Calu3 (cell line): ENCODE measurements around the gene NKIRAS2. TPM values are rescaled to one million over a fixed set of nuclear protein-coding genes. Genes with fewer than 3 reads are reported as not detected.

Experiments
- BruUV-seq: library from RNA; stranded (reverse); fragments of 400-500 nt; replicated peaks from 2 replicates; lab custom pipeline; 2021; lab: Mats Ljungman, UMichigan
- CTCF ChIA-PET: fragments of 300-600 bp; sonication (Branson Sonifier 250); formaldehyde crosslinking; loops from one replicate; lab custom pipeline; 2022; ENCODE audit warnings: antibody characterized with exemption; lab: Charles Lee
- DNase-seq: peaks from one replicate; pipeline ENCODE4 v3.0.0; 2022
- H3K27ac Mint-ChIP-seq: one replicate; pipeline ENCODE4 v1.8.0; 2022; ENCODE audit warnings: mixed read lengths; ENCODE audit not compliant: unreplicated experiment
- H3K27me3 Mint-ChIP-seq: one replicate; pipeline ENCODE4 v1.8.0; 2022; ENCODE audit warnings: mixed read lengths; ENCODE audit not compliant: unreplicated experiment
- H3K36me3 Mint-ChIP-seq: one replicate; pipeline ENCODE4 v1.8.0; 2022; ENCODE audit warnings: mild to moderate bottlenecking, moderate library complexity, mixed read lengths; ENCODE audit not compliant: insufficient read depth, unreplicated experiment
- H3K4me1 Mint-ChIP-seq: one replicate; pipeline ENCODE4 v1.8.0; 2022; ENCODE audit warnings: mild to moderate bottlenecking, low read depth, mixed read lengths; ENCODE audit not compliant: unreplicated experiment
- H3K4me3 Mint-ChIP-seq: one replicate; pipeline ENCODE4 v1.8.0; 2022; ENCODE audit warnings: mild to moderate bottlenecking, low read depth, moderate library complexity, mixed read lengths; ENCODE audit not compliant: unreplicated experiment
- H3K9me3 Mint-ChIP-seq: one replicate; pipeline ENCODE4 v1.8.0; 2022; ENCODE audit warnings: low read depth, mixed read lengths; ENCODE audit not compliant: unreplicated experiment
- intact Hi-C: fragments of 100-400 bp; cut with micrococcal nuclease; formaldehyde crosslinking; loops from one replicate; pipeline ENCODE4 v1.10.0; 2022; ENCODE audit not compliant: unreplicated experiment
- total RNA-seq: library from RNA; stranded (reverse); gene quantifications from 2 replicates; pipeline ENCODE4 v1.2.3, GENCODE V29; 2022
- TF ChIP-seq, protein P1 (sequence below): fragments of 200-600 bp; IDR thresholded peaks from one replicate; pipeline ENCODE4 v1.8.0; 2022; ENCODE audit warnings: antibody characterized with exemption; ENCODE audit not compliant: unreplicated experiment

Gene NKIRAS2
- total RNA-seq, 1 experiment from 2014 or later = 55.7 TPM

DNA sequence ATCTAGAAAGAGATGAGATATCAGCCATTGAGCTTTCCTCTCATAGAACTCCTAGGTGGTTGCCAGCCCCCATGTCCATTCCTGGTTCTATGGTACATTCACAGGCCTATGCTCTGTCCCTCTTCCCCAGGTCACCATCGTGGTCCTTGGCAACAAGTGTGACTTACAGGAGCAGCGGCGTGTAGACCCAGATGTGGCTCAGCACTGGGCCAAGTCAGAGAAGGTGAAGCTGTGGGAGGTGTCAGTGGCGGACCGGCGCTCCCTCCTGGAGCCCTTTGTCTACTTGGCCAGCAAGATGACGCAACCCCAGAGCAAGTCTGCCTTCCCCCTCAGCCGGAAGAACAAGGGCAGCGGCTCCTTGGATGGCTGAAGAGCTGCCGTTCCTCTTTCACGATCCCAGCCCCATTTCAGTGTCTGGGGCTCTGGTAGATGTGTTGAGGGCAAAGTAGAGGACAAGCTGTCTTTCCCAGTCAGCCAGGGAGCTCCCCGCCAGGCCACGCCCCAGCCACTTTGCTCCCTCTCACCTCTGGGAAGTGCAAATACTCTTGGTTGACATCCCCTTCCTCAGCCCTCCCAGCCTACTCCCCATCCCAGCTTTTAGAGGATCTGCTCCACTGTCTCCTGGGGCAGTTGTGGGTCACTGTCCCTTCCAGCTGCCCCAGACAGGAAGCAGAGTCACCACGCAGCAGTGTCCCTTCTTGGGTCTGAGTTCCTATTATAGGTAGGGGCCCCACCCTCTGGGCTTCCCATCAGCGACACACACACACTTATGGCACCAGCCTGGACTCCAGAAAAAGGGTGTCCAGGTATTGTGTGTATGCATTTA lies 3.8 kb downstream of the NKIRAS2 start:
- TF ChIP-seq, protein P1, sequence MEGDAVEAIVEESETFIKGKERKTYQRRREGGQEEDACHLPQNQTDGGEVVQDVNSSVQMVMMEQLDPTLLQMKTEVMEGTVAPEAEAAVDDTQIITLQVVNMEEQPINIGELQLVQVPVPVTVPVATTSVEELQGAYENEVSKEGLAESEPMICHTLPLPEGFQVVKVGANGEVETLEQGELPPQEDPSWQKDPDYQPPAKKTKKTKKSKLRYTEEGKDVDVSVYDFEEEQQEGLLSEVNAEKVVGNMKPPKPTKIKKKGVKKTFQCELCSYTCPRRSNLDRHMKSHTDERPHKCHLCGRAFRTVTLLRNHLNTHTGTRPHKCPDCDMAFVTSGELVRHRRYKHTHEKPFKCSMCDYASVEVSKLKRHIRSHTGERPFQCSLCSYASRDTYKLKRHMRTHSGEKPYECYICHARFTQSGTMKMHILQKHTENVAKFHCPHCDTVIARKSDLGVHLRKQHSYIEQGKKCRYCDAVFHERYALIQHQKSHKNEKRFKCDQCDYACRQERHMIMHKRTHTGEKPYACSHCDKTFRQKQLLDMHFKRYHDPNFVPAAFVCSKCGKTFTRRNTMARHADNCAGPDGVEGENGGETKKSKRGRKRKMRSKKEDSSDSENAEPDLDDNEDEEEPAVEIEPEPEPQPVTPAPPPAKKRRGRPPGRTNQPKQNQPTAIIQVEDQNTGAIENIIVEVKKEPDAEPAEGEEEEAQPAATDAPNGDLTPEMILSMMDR = no peak
- Mint-ChIP-seq H3K4me3 (no peak overlapping the region), H3K27me3 (no peaks in the 10 kb centered on the region), H3K4me1 (peaks cover 66% of the 10 kb centered on the region), H3K27ac (peak overlapping the region; percentile 87), H3K36me3 (peaks cover 72% of the 10 kb centered on the region), H3K9me3 (peaks cover 3% of the 10 kb centered on the region)
- CTCF ChIA-PET = interaction anchor here (0.7 to 3.0 kb wide), 5 partner anchors 11 to 1295 kb away, joined by 3 to 15 read pairs (median 3); no protein-coding TSS in a partner anchor
- no peak for DNase-seq
- intact Hi-C loops = loop anchor here (2.0 kb wide), 1 partner anchor 57 kb away; the partner anchor contains the start of gene CNP
- no TSS peak for BruUV-seq

DNA sequence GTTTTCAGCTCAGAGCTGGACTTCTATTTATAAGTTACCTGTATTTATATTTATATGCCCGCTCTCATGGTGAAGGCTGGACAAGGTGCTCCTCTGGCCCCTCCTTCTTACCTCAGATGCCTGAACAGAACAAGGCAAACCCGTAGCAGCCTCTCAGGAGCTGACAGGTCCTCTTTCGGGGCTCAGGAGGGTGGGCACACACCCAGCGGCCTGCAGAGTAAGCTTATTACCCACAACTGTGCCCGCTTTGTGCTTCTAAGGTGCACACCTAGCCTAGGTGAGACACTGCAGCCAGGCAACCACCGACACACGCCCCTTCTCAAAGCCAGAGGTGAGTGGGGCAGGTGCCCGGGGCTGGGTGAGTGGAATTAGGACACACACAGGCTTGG lies 5.3 kb downstream of the NKIRAS2 start:
- Mint-ChIP-seq H3K27ac (peak overlapping the region; percentile 87), H3K36me3 (peaks cover 58% of the 10 kb centered on the region), H3K4me3 (peak overlapping the region; percentile 38), H3K4me1 (peaks cover 55% of the 10 kb centered on the region), H3K9me3 (no peaks in the 10 kb centered on the region), H3K27me3 (no peaks in the 10 kb centered on the region)
- CTCF ChIA-PET = interaction anchor here (0.6 to 3.0 kb wide), 14 partner anchors 16 to 96 kb away, joined by 3 to 18 read pairs (median 5); partner anchors contain the start of genes CNP, DHX58, KAT2A and ODAD4
- intact Hi-C loops = loop anchor here (1.0 to 2.0 kb wide), 2 partner anchors 58 to 91 kb away; partner anchors contain the start of gene CNP
- no peak for DNase-seq
- BruUV-seq = no TSS peak
- TF ChIP-seq, protein P1 = no peak

DNA sequence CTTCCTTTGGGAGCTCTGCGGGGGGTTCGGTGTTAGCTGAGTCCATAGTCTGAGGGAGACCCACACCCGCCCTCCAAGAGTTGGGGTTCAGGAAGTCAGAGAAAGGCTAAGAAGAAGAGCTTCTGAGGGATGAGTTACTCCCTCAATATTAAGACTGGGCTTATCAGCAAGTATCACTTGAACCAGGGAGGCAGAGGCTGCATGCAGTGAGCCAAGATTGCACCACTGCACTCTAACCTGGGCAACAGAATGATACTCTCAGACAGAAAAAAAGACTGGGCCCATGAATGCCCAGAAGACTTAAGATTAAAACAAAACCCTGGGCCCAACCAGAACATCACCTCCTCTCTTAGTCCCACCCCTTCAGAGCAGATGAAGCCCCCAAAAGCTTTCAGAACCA lies 6.0 kb downstream of the NKIRAS2 start:
- Mint-ChIP-seq H3K9me3 (no peaks in the 10 kb centered on the region), H3K36me3 (peaks cover 50% of the 10 kb centered on the region), H3K4me1 (peaks cover 53% of the 10 kb centered on the region), H3K4me3 (peak overlapping the region; percentile 38), H3K27ac (peak overlapping the region; percentile 87), H3K27me3 (no peaks in the 10 kb centered on the region)
- TF ChIP-seq, protein P1 = no peak
- CTCF ChIA-PET = interaction anchor here (0.9 to 3.0 kb wide), 7 partner anchors 21 to 91 kb away, joined by 4 to 18 read pairs (median 6); partner anchors contain the start of genes CNP and DHX58
- no peak for DNase-seq
- BruUV-seq = no TSS peak
- intact Hi-C loops = loop anchor here (1.0 to 2.0 kb wide), 2 partner anchors 59 to 90 kb away; partner anchors contain the start of gene CNP

DNA sequence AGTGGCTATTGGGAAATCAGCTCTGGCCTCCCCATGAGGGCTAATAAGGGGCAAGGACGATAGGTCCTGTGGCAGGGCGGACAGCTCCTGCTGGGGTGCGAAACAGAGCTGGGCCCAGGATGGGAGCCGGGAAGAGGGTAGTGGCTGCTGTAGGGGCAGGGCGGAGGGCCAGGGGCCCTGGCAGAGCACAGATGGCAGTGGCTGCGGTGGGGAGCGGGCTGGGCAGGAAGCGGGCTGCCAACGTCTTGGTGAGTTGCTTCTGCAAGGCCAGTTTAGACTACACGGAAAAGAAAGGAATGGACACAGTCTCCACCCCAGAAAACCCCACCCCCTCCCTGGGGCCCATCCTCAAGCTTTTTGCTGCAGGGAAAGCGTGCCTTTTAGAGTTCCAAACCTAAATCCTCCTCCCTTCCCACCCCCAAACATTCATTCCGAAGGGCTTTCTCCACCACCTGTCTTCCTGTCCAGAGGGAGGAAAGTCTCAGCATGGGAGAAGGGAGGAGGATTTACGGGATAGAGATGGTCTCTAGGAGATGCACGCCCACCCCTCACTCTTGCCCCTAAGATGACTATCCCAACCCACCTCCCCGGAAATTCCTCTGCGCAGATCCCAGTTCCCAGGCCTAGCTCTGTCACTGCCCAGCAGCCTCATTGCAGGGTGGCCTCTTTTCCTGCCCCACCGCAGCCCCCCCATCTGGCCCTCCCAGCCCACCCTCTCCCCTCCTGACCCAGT lies 7.1 kb downstream of the NKIRAS2 start:
- H3K27ac Mint-ChIP-seq = peak overlapping the region; percentile 87
- H3K4me3 Mint-ChIP-seq = no peak overlapping the region
- BruUV-seq = no TSS peak
- H3K27me3 Mint-ChIP-seq = no peaks in the 10 kb centered on the region
- intact Hi-C loops = no loop called here
- TF ChIP-seq, protein P1 = no peak
- no peak for DNase-seq
- H3K9me3 Mint-ChIP-seq = no peaks in the 10 kb centered on the region
- peaks cover 39% of the 10 kb centered on the region for H3K36me3 Mint-ChIP-seq
- H3K4me1 Mint-ChIP-seq = peaks cover 42% of the 10 kb centered on the region
- CTCF ChIA-PET = no interaction called here
